H9 (cell line): ENCODE data around the gene LEKR1. TPM values are rescaled to one million over a fixed set of nuclear protein-coding genes. Genes with fewer than 3 reads are reported as not detected.

Source experiments
- DNase-seq: peaks from one replicate; pipeline ENCODE4 v3.0.0-alpha.2; 2017
- H2AFZ ChIP-seq: one replicate; pipeline ENCODE4 v1.6.1; 2013; ENCODE audit warnings: mild to moderate bottlenecking, low read length, control low read depth, moderate library complexity
- H2AK5ac ChIP-seq: 2 replicates; pipeline ENCODE4 v1.6.1; 2013; ENCODE audit warnings: low read length, control low read depth, mixed read lengths; ENCODE audit not compliant: insufficient read length
- H2BK120ac ChIP-seq: one replicate; pipeline ENCODE4 v1.6.1; 2013; ENCODE audit warnings: low read depth, mild to moderate bottlenecking, low read length, control low read depth, inconsistent platforms; ENCODE audit not compliant: poor library complexity, severe bottlenecking
- H2BK12ac ChIP-seq: 2 replicates; pipeline ENCODE4 v1.6.1; 2013; ENCODE audit warnings: low read length, control low read depth, mixed read lengths, low read depth; ENCODE audit not compliant: insufficient read length
- H2BK15ac ChIP-seq: 2 replicates; pipeline ENCODE4 v1.6.1; 2013; ENCODE audit warnings: low read depth, low read length, control low read depth
- H2BK20ac ChIP-seq: one replicate; pipeline ENCODE4 v1.6.1; 2013; ENCODE audit warnings: low read depth, mild to moderate bottlenecking, low read length, control low read depth, inconsistent platforms; ENCODE audit not compliant: poor library complexity, severe bottlenecking
- H2BK5ac ChIP-seq: 2 replicates; pipeline ENCODE4 v1.6.1; 2013; ENCODE audit warnings: low read length, control low read depth, mixed read lengths; ENCODE audit not compliant: insufficient read length
- H3K14ac ChIP-seq: 2 replicates; pipeline ENCODE4 v1.6.1; 2013; ENCODE audit warnings: low read length, control low read depth; ENCODE audit not compliant: insufficient read depth
- H3K18ac ChIP-seq: 2 replicates; pipeline ENCODE4 v1.6.1; 2013; ENCODE audit warnings: low read depth, mild to moderate bottlenecking, mixed read lengths, low read length, control low read depth; ENCODE audit not compliant: insufficient read length
- H3K23ac ChIP-seq: 2 replicates; pipeline ENCODE4 v1.6.1; 2013; ENCODE audit warnings: low read length, control low read depth, mixed read lengths, low read depth; ENCODE audit not compliant: insufficient read length
- H3K23me2 ChIP-seq: 2 replicates; pipeline ENCODE4 v1.6.1; 2013; ENCODE audit warnings: low read depth, mild to moderate bottlenecking, mixed read lengths, low read length, control low read depth; ENCODE audit not compliant: insufficient read length, poor library complexity, severe bottlenecking
- H3K27ac ChIP-seq: 2 replicates; pipeline ENCODE4 v1.5.1; 2013; ENCODE audit warnings: low read length, control low read depth, mixed read lengths, low read depth; ENCODE audit not compliant: insufficient read length
- H3K27me3 ChIP-seq: 2 replicates; pipeline ENCODE4 v1.6.1; 2013; ENCODE audit warnings: low read length, control low read depth, inconsistent platforms; ENCODE audit not compliant: insufficient read depth
- H3K4ac ChIP-seq: 2 replicates; pipeline ENCODE4 v1.6.1; 2013; ENCODE audit warnings: low read depth, mild to moderate bottlenecking, control low read depth, inconsistent platforms, low read length, moderate library complexity
- H3K4me1 ChIP-seq: 2 replicates; pipeline ENCODE4 v1.6.1; 2013; ENCODE audit warnings: low read length, control low read depth, inconsistent platforms; ENCODE audit not compliant: insufficient read depth
- H3K4me2 ChIP-seq: 2 replicates; pipeline ENCODE4 v1.6.1; 2013; ENCODE audit warnings: low read length, control low read depth, mixed read lengths; ENCODE audit not compliant: insufficient read length, insufficient read depth
- H3K56ac ChIP-seq: 2 replicates; pipeline ENCODE4 v1.6.1; 2013; ENCODE audit warnings: low read depth, mild to moderate bottlenecking, mixed read lengths, low read length, control low read depth; ENCODE audit not compliant: insufficient read length
- H3K79me1 ChIP-seq: 2 replicates; pipeline ENCODE4 v1.6.1; 2013; ENCODE audit warnings: low read depth, mild to moderate bottlenecking, moderate library complexity, low read length, control low read depth, inconsistent platforms; ENCODE audit not compliant: insufficient read depth, poor library complexity, severe bottlenecking
- H3K79me2 ChIP-seq: 2 replicates; pipeline ENCODE4 v1.6.1; 2013; ENCODE audit warnings: low read length, control low read depth, inconsistent platforms; ENCODE audit not compliant: insufficient read depth
- H3K9ac ChIP-seq: 2 replicates; pipeline ENCODE4 v1.6.1; 2013; ENCODE audit warnings: low read length, control low read depth, mixed read lengths; ENCODE audit not compliant: insufficient read length; ENCODE audit errors: extremely low read depth
- H3K9me3 ChIP-seq: one replicate; pipeline ENCODE4 v1.6.1; 2013; ENCODE audit warnings: low read depth, low read length, inconsistent platforms; ENCODE audit not compliant: control insufficient read depth
- H3T11ph ChIP-seq: one replicate; pipeline ENCODE4 v1.6.1; 2013; ENCODE audit warnings: mild to moderate bottlenecking, low read length, control low read depth, inconsistent platforms
- H4K20me1 ChIP-seq: one replicate; pipeline ENCODE4 v1.6.1; 2013; ENCODE audit not compliant: control insufficient read depth, insufficient read length, insufficient read depth
- H4K5ac ChIP-seq: 2 replicates; pipeline ENCODE4 v1.6.1; 2013; ENCODE audit warnings: low read depth, mild to moderate bottlenecking, mixed read lengths, low read length, control low read depth; ENCODE audit not compliant: insufficient read length
- H4K8ac ChIP-seq: replicated peaks from 2 replicates; pipeline ENCODE4 v1.6.1; 2013; ENCODE audit warnings: low read length, control low read depth, mixed read lengths, low read depth; ENCODE audit not compliant: insufficient read length
- H4K91ac ChIP-seq: 2 replicates; pipeline ENCODE4 v1.6.1; 2013; ENCODE audit warnings: low read depth, mild to moderate bottlenecking, moderate library complexity, mixed read lengths, low read length, control low read depth; ENCODE audit not compliant: insufficient read length
- H3K27ac Mint-ChIP-seq, 3 experiments: 2 replicates in 2 of 3; 3 replicates in 1 of 3; pipeline ENCODE4 v1.8.0; 2020 to 2021; ENCODE audit warnings: mixed read lengths in 3 of 3, mild to moderate bottlenecking in 1 of 3, moderate library complexity in 1 of 3
- H3K27me3 Mint-ChIP-seq: 2 replicates; pipeline ENCODE4 v1.8.0; 2021; ENCODE audit warnings: low read depth, mild to moderate bottlenecking, moderate library complexity, mixed read lengths
- H3K36me3 Mint-ChIP-seq, 3 experiments: 2 replicates in 2 of 3; 3 replicates in 1 of 3; pipeline ENCODE4 v1.8.0; 2020 to 2021; ENCODE audit warnings: low read depth in 3 of 3, mixed read lengths in 3 of 3; ENCODE audit not compliant: insufficient read depth in 1 of 3
- H3K4me1 Mint-ChIP-seq, 2 experiments: 2 replicates each; pipeline ENCODE4 v1.8.0; 2020; ENCODE audit warnings: mixed read lengths in 2 of 2
- H3K4me3 Mint-ChIP-seq, 2 experiments: 2 replicates in 1 of 2; 3 replicates in 1 of 2; pipeline ENCODE4 v1.8.0; 2020 to 2021; ENCODE audit warnings: mild to moderate bottlenecking in 2 of 2, mixed read lengths in 2 of 2, moderate library complexity in 1 of 2
- H3K9me3 Mint-ChIP-seq, 2 experiments: 2 replicates in 1 of 2; 3 replicates in 1 of 2; pipeline ENCODE4 v1.8.0; 2020; ENCODE audit warnings: mild to moderate bottlenecking in 2 of 2, mixed read lengths in 2 of 2, moderate library complexity in 1 of 2
- CTCF ChIP-seq: fragments of 200-600 bp; sonication (generic); conservative IDR thresholded peaks from 3 replicates; pipeline ENCODE4 v1.8.0; 2021; ENCODE audit warnings: antibody characterized with exemption, mild to moderate bottlenecking
- WGBS: extraction: QIAGEN DNeasy Blood & Tissue Kit; methylation state at CpG from one replicate; pipeline ENCODE4 v1.1.7; 2013; ENCODE audit warnings: missing lambda C conversion rate, low lambda C conversion rate, mixed read lengths; ENCODE audit not compliant: insufficient read length; ENCODE audit errors: extremely low coverage; 5-methylcytosine and 5-hydroxymethylcytosine counted together
- total RNA-seq: library from RNA; stranded (reverse); gene quantifications from 2 replicates; pipeline ENCODE4 v1.2.1, GENCODE V29; 2021

LEKR1 gene
- total RNA-seq, 1 experiment from 2014 or later: not detected

DNA sequence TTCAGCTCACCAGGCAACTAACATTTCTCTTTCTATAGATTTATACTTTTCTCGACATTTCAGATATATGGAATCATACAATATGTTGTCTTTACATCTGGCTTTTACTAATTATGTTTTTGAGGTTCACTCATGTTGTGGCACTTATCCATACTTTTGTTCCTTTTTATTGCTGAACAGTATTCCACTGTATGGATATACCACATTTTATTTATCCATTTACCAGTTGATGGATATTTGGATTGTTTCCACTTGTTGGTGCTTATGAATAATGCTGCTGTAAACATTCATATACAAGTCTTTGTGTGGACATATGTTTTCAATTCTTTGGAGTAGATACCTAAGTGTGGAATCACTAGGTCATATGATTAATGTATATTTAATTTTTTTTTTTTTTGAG is 97.2 kb downstream of the LEKR1 start:
- H2AFZ ChIP-seq: no peak overlapping the region
- no CpG with 5 or more reads among the region's 1 CpG for WGBS
- no peaks in the 10 kb centered on the region for H3K23me2 ChIP-seq
- H2BK5ac ChIP-seq: no peak overlapping the region
- Mint-ChIP-seq H3K27ac (no peak overlapping the region), H3K4me3 (no peak overlapping the region), H3K27me3 (no peaks in the 10 kb centered on the region), H3K36me3 (peaks cover 0 to 33% (median 4%) of the 10 kb centered on the region in 3 experiments; a peak in 5 of 7 replicates), H3K4me1 (peaks cover 10 to 13% of the 10 kb centered on the region in 2 experiments), H3K9me3 (peaks cover 14 to 15% of the 10 kb centered on the region in 2 experiments)
- no peak overlapping the region for H3K18ac ChIP-seq
- TF ChIP-seq CTCF: no peak
- no peak overlapping the region for H3K4me2 ChIP-seq
- H3T11ph ChIP-seq: no peak overlapping the region
- no peaks in the 10 kb centered on the region for H3K27me3 ChIP-seq
- H3K27ac ChIP-seq: no peak overlapping the region
- no peaks in the 10 kb centered on the region for H3K79me2 ChIP-seq
- H3K23ac ChIP-seq: no peak overlapping the region
- H2AK5ac ChIP-seq: no peak overlapping the region
- no peak overlapping the region for H2BK12ac ChIP-seq
- no peaks in the 10 kb centered on the region for H4K20me1 ChIP-seq
- H3K4ac ChIP-seq: no peak overlapping the region
- H3K4me1 ChIP-seq: peaks cover 4% of the 10 kb centered on the region; the same call in 1 of the 2 replicates
- H3K79me1 ChIP-seq: no peaks in the 10 kb centered on the region
- no peak overlapping the region for H3K56ac ChIP-seq
- no peak overlapping the region for H2BK15ac ChIP-seq
- no peak for DNase-seq
- no peak overlapping the region for H2BK120ac ChIP-seq
- no peak overlapping the region for H4K91ac ChIP-seq
- no peak overlapping the region for H4K5ac ChIP-seq
- H4K8ac ChIP-seq: no peak overlapping the region
- H2BK20ac ChIP-seq: no peak overlapping the region
- no peak overlapping the region for H3K9ac ChIP-seq
- no peak overlapping the region for H3K14ac ChIP-seq
- no peaks in the 10 kb centered on the region for H3K9me3 ChIP-seq
